ENCODE measurements around the gene MRTFA. TPM values are rescaled to one million over a fixed set of nuclear protein-coding genes. Genes with fewer than 3 reads are reported as not detected.

Gene MRTFA
- total RNA-seq, 1 donor, result 34.0 TPM

- Histone ChIP-seq H3K4me3 (ENCODE audit: insufficient read depth, low read length) (no peak overlapping the region), H4K20me1 (ENCODE audit: insufficient read depth, low read length) (peaks cover 3% of the 10 kb centered on the region), H3K79me2 (ENCODE audit: insufficient read depth, low read length) (peaks cover 3% of the 10 kb centered on the region), H3K27me3 (ENCODE audit: insufficient read depth, low read length) (no peaks in the 10 kb centered on the region), H3K9me3 (ENCODE audit: low read depth, low read length) (no peaks in the 10 kb centered on the region), H3K27ac (ENCODE audit: low read depth, low read length) (no peak overlapping the region), H2AFZ (ENCODE audit: low read length) (no peak overlapping the region), H3K36me3 (ENCODE audit: insufficient read depth, low read length) (peaks cover 39% of the 10 kb centered on the region), H3K4me1 (ENCODE audit: insufficient read depth, low read length) (peaks cover 6% of the 10 kb centered on the region), H3K4me2 (ENCODE audit: insufficient read depth, low read length) (no peak overlapping the region)
- no peak for TF ChIP-seq CTCF (IDR thresholded peaks at IDR 0.05; ENCODE audit: extremely low read depth, low read depth, low read length)
- peak; percentile 22 for DNase-seq (ENCODE audit: insufficient read length, low spot score, missing footprints)
These were observed 235.0 kb downstream of the MRTFA start for GRCh38 chr22:40401532-40401931.

- H3K9me3 ChIP-seq (ENCODE audit: low read depth, low read length), result no peaks in the 10 kb centered on the region
- no peak overlapping the region for H3K4me3 ChIP-seq (ENCODE audit: insufficient read depth, low read length)
- H2AFZ ChIP-seq (ENCODE audit: low read length), result no peak overlapping the region
- no peak overlapping the region for H3K27ac ChIP-seq (ENCODE audit: low read depth, low read length)
- DNase-seq (ENCODE audit: insufficient read length, low spot score, missing footprints), result no peak
- no peaks in the 10 kb centered on the region for H3K27me3 ChIP-seq (ENCODE audit: insufficient read depth, low read length)
- H3K4me1 ChIP-seq (ENCODE audit: insufficient read depth, low read length), result peaks cover 6% of the 10 kb centered on the region
- no peak overlapping the region for H3K4me2 ChIP-seq (ENCODE audit: insufficient read depth, low read length)
- H3K79me2 ChIP-seq (ENCODE audit: insufficient read depth, low read length), result peaks cover 3% of the 10 kb centered on the region
- no peak for TF ChIP-seq CTCF (IDR thresholded peaks at IDR 0.05; ENCODE audit: extremely low read depth, low read depth, low read length)
- peaks cover 3% of the 10 kb centered on the region for H4K20me1 ChIP-seq (ENCODE audit: insufficient read depth, low read length)
- peaks cover 39% of the 10 kb centered on the region for H3K36me3 ChIP-seq (ENCODE audit: insufficient read depth, low read length)
These were observed 236.4 kb downstream of the MRTFA start for GRCh38 chr22:40400159-40400558.

GRCh38 chr22:40399621-40400020 is 236.9 kb downstream of the MRTFA start:
- no peak overlapping the region for H3K4me2 ChIP-seq (ENCODE audit: insufficient read depth, low read length)
- peaks cover 35% of the 10 kb centered on the region for H3K36me3 ChIP-seq (ENCODE audit: insufficient read depth, low read length)
- no peak overlapping the region for H2AFZ ChIP-seq (ENCODE audit: low read length)
- H3K4me1 ChIP-seq (ENCODE audit: insufficient read depth, low read length), result peaks cover 6% of the 10 kb centered on the region
- H3K27ac ChIP-seq (ENCODE audit: low read depth, low read length), result no peak overlapping the region
- peaks cover 3% of the 10 kb centered on the region for H3K79me2 ChIP-seq (ENCODE audit: insufficient read depth, low read length)
- no peak overlapping the region for H3K4me3 ChIP-seq (ENCODE audit: insufficient read depth, low read length)
- TF ChIP-seq CTCF (IDR thresholded peaks at IDR 0.05; ENCODE audit: extremely low read depth, low read depth, low read length), result no peak
- no peak for DNase-seq (ENCODE audit: insufficient read length, low spot score, missing footprints)
- H4K20me1 ChIP-seq (ENCODE audit: insufficient read depth, low read length), result peaks cover 3% of the 10 kb centered on the region
- no peaks in the 10 kb centered on the region for H3K27me3 ChIP-seq (ENCODE audit: insufficient read depth, low read length)
- no peaks in the 10 kb centered on the region for H3K9me3 ChIP-seq (ENCODE audit: low read depth, low read length)

GRCh38 chr22:40397396-40397795 is 239.1 kb downstream of the MRTFA start:
- DNase-seq (ENCODE audit: insufficient read length, low spot score, missing footprints), result peak; percentile 47
- peaks cover 9% of the 10 kb centered on the region for H3K79me2 ChIP-seq (ENCODE audit: insufficient read depth, low read length)
- peaks cover 18% of the 10 kb centered on the region for H3K36me3 ChIP-seq (ENCODE audit: insufficient read depth, low read length)
- no peak overlapping the region for H2AFZ ChIP-seq (ENCODE audit: low read length)
- H3K27ac ChIP-seq (ENCODE audit: low read depth, low read length), result peak overlapping the region; percentile 36
- H3K27me3 ChIP-seq (ENCODE audit: insufficient read depth, low read length), result no peaks in the 10 kb centered on the region
- TF ChIP-seq CTCF (IDR thresholded peaks at IDR 0.05; ENCODE audit: extremely low read depth, low read depth, low read length), result no peak
- H3K4me1 ChIP-seq (ENCODE audit: insufficient read depth, low read length), result peaks cover 6% of the 10 kb centered on the region
- H4K20me1 ChIP-seq (ENCODE audit: insufficient read depth, low read length), result peaks cover 5% of the 10 kb centered on the region
- no peak overlapping the region for H3K4me3 ChIP-seq (ENCODE audit: insufficient read depth, low read length)
- H3K4me2 ChIP-seq (ENCODE audit: insufficient read depth, low read length), result no peak overlapping the region
- no peaks in the 10 kb centered on the region for H3K9me3 ChIP-seq (ENCODE audit: low read depth, low read length)

Measured in osteoblast (primary cell).